CD4-positive, alpha-beta T cell (primary cell): Measurements from ENCODE around the gene CARM1. TPM values are rescaled to one million over a fixed set of nuclear protein-coding genes. Genes with fewer than 3 reads are reported as not detected.

Experiments
- ATAC-seq: fragments of 200-7000 bp; cut with Tn5 transposase; one replicate; pipeline ENCODE4 v1.10.0; 2022; ENCODE audit warnings: mild to moderate bottlenecking; ENCODE audit not compliant: poor library complexity
- CTCF ChIA-PET: fragments of 350-600 bp; sonication (Branson Sonifier 250); formaldehyde crosslinking; loops from one replicate; lab custom pipeline; 2021; ENCODE audit warnings: antibody characterized with exemption, inconsistent platforms; lab: Charles Lee
- POLR2A ChIA-PET: fragments of 350-600 bp; sonication (Branson Sonifier 250); formaldehyde crosslinking; loops from one replicate; lab custom pipeline; 2021; ENCODE audit warnings: antibody characterized with exemption, inconsistent platforms; lab: Charles Lee
- DNase-seq, 14 experiments: peaks; one replicate each; pipeline ENCODE4 v3.0.0-alpha.2; 2013 to 2020; ENCODE audit warnings: mixed read lengths in 2 of 14
- H3K27ac ChIP-seq, 2 donors: one replicate each; pipeline versions ENCODE4 v1.5.1 to v1.7.0; 2013; ENCODE audit warnings: low read length in 2 of 2, low read depth in 1 of 2, mild to moderate bottlenecking in 1 of 2
- H3K27me3 ChIP-seq, 2 experiments: 1 replicate in 1 of 2; 2 replicates in 1 of 2; pipeline versions ENCODE4 v1.6.1 to v1.7.0; 2013; ENCODE audit warnings: low read length in 2 of 2, control low read depth in 1 of 2, mild to moderate bottlenecking in 1 of 2, moderate library complexity in 1 of 2; ENCODE audit not compliant: insufficient read depth in 2 of 2, control insufficient read depth in 1 of 2
- H3K36me3 ChIP-seq: one replicate; pipeline ENCODE4 v1.6.1; 2013; ENCODE audit warnings: low read length, control low read depth; ENCODE audit not compliant: insufficient read depth
- H3K4me1 ChIP-seq: one replicate; pipeline ENCODE4 v1.6.1; 2013; ENCODE audit warnings: low read length, control low read depth; ENCODE audit not compliant: insufficient read depth
- H3K4me3 ChIP-seq: one replicate; pipeline ENCODE4 v1.5.1; 2013; ENCODE audit warnings: mild to moderate bottlenecking, low read length, moderate library complexity
- H3K9me3 ChIP-seq, 2 experiments: 1 replicate in 1 of 2; 2 replicates in 1 of 2; pipeline versions ENCODE4 v1.6.1 to v1.7.0; 2013; ENCODE audit warnings: low read length in 2 of 2, mild to moderate bottlenecking in 2 of 2, control low read depth in 1 of 2, moderate library complexity in 1 of 2; ENCODE audit not compliant: control insufficient read depth in 1 of 2, insufficient read depth in 1 of 2
- H3K27ac Mint-ChIP-seq: one replicate; pipeline ENCODE4 v1.8.0; 2020; ENCODE audit warnings: mixed read lengths
- H3K27me3 Mint-ChIP-seq: one replicate; pipeline ENCODE4 v1.8.0; 2021; ENCODE audit warnings: mixed read lengths
- H3K36me3 Mint-ChIP-seq: one replicate; pipeline ENCODE4 v1.8.0; 2021; ENCODE audit warnings: low read depth, mixed read lengths
- H3K4me1 Mint-ChIP-seq: one replicate; pipeline ENCODE4 v1.8.0; 2021; ENCODE audit warnings: low read depth, mixed read lengths
- H3K4me3 Mint-ChIP-seq: one replicate; pipeline ENCODE4 v1.8.0; 2020; ENCODE audit warnings: mild to moderate bottlenecking, mixed read lengths
- H3K9me3 Mint-ChIP-seq: one replicate; pipeline ENCODE4 v1.8.0; 2020; ENCODE audit warnings: mixed read lengths
- intact Hi-C, 2 experiments: fragments of 100-400 bp; cut with DNase I in 1 of 2; cut with micrococcal nuclease in 1 of 2; formaldehyde crosslinking; loops; one replicate each; pipeline versions ENCODE4 v1.15.1 to v1.9.0; 2023 to 2025; cut with DNase I, micrococcal nuclease
- total RNA-seq, 174 experiments: library from RNA in 2 of 174; stranded (reverse) in 2 of 174; gene quantifications; one replicate each; pipeline ENCODE4 v1.2.3 and lab custom pipeline; 2021 to 2026
- TF ChIP-seq, protein P1 (sequence below): fragments of 200-600 bp; IDR thresholded peaks from one replicate; pipeline ENCODE4 v1.8.0; 2022; ENCODE audit warnings: antibody characterized with exemption, mild to moderate bottlenecking

CARM1 gene
- total RNA-seq, 2 experiments from 2014 or later = 17.5 to 18.0 TPM

GRCh38 chr19:10921910-10922637 is 50.7 kb downstream of the CARM1 start:
- DNase-seq = peak in 1 of 14 experiments; percentile 18
- no peaks in the 10 kb centered on the region for H3K27me3 Mint-ChIP-seq

DNA sequence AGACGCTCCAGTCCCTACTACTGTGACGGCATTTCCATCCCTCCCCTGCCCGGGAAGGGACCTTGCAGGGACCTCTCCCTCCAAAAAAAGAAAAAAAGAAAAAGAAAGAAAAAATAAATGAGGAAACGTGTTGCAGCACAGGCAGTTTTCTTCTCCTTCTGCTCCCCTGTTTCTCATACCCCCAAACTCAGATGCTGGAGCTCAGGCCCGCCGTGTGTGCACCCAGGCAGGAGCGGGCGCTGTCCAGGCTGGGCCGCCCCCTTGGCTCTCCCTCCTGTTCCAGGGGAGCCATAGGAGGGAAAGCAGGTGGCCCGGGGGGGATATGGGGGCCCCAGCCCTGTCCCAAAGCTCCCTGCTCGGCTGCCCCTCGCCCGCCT is 51.3 kb downstream of the CARM1 start:
- ChIA-PET POLR2A (no interaction called here), CTCF (no interaction called here)
- DNase-seq (no peak), ATAC-seq (no peak)
- peaks cover 40% of the 10 kb centered on the region for H3K36me3 ChIP-seq
- H3K9me3 Mint-ChIP-seq = no peaks in the 10 kb centered on the region
- no peak overlapping the region for H3K4me3 Mint-ChIP-seq
- TF ChIP-seq, protein P1, sequence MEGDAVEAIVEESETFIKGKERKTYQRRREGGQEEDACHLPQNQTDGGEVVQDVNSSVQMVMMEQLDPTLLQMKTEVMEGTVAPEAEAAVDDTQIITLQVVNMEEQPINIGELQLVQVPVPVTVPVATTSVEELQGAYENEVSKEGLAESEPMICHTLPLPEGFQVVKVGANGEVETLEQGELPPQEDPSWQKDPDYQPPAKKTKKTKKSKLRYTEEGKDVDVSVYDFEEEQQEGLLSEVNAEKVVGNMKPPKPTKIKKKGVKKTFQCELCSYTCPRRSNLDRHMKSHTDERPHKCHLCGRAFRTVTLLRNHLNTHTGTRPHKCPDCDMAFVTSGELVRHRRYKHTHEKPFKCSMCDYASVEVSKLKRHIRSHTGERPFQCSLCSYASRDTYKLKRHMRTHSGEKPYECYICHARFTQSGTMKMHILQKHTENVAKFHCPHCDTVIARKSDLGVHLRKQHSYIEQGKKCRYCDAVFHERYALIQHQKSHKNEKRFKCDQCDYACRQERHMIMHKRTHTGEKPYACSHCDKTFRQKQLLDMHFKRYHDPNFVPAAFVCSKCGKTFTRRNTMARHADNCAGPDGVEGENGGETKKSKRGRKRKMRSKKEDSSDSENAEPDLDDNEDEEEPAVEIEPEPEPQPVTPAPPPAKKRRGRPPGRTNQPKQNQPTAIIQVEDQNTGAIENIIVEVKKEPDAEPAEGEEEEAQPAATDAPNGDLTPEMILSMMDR = no peak
- H3K4me3 ChIP-seq = no peak overlapping the region
- H3K27me3 ChIP-seq = no peaks in the 10 kb centered on the region
- peaks cover 6% of the 10 kb centered on the region for H3K4me1 ChIP-seq
- intact Hi-C loops = loop anchor here (10.0 kb wide), 2 partner anchors 48 to 452 kb away; partner anchors contain the start of genes CARM1 (in 1 of the 2) and SWSAP1 (in 1 of the 2)
- no peaks in the 10 kb centered on the region for H3K27me3 Mint-ChIP-seq
- H3K36me3 Mint-ChIP-seq = peaks cover 42% of the 10 kb centered on the region
- no peaks in the 10 kb centered on the region for H3K9me3 ChIP-seq
- no peak overlapping the region for H3K27ac ChIP-seq
- H3K4me1 Mint-ChIP-seq = peaks cover 6% of the 10 kb centered on the region
- H3K27ac Mint-ChIP-seq = no peak overlapping the region

More at GRCh38 chr19:10921910-10922637, 50.7 kb downstream of the CARM1 start:
- Histone ChIP-seq H3K36me3 (peaks cover 40% of the 10 kb centered on the region), H3K27ac (no peak overlapping the region), H3K27me3 (no peaks in the 10 kb centered on the region), H3K9me3 (no peaks in the 10 kb centered on the region), H3K4me1 (peaks cover under 1% of the 10 kb centered on the region), H3K4me3 (no peak overlapping the region)
- H3K9me3 Mint-ChIP-seq = no peaks in the 10 kb centered on the region
- ChIA-PET CTCF (no interaction called here), POLR2A (no interaction called here)
- no peak overlapping the region for H3K4me3 Mint-ChIP-seq
- no peak for ATAC-seq
- H3K4me1 Mint-ChIP-seq = peaks cover under 1% of the 10 kb centered on the region
- intact Hi-C loops = loop anchor here (10.0 kb wide), 2 partner anchors 47 to 453 kb away; partner anchors contain the start of genes CARM1 (in 1 of the 2) and SWSAP1 (in 1 of the 2)
- TF ChIP-seq, protein P1 = no peak
- peaks cover 42% of the 10 kb centered on the region for H3K36me3 Mint-ChIP-seq
- H3K27ac Mint-ChIP-seq = no peak overlapping the region

DNA sequence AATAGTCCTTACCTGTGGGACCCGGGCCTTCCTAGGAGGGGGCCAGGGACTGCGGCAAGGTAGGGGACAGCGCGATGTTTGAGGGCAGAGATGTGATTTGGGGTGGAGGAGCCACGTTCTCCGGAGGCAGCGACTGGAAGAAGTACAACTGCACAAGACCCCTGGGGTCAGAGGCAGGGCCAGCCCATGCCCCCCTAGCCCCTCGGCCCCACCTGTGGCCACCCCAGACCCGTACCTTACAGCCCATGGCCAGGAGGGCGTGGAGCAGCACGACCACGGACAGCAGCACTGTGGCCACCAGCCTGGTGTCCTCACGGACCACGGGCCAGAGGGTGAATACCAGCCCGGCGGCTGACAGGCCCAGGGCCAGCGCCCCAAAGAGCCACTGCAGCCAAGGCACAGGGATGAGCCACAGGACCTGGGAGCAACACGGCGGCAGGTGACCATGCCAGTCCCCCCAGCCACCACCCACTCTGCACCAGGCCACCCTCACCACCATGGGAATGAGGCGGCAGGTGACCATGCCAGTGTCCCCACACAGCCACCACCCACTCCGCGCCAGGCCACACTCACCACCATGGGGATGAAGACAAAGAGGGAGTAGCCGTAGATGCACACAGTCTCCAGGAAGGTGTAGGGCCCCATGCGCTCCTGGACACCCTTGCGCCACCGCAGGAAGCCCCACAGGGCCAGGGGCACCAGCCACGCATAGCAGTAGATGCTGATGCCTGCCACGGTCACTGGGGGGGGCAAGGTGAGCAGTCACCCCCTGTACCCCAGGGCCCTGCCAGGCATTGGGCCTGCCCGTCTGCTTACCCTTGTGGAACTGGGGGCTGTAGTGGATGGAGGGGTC is 52.1 kb downstream of the CARM1 start:
- CTCF ChIA-PET = no interaction called here

More for the DNA sequence above, 52.1 kb downstream of the CARM1 start:
- no peak overlapping the region for H3K27ac ChIP-seq
- POLR2A ChIA-PET = no interaction called here
- Mint-ChIP-seq H3K4me1 (peaks cover 13% of the 10 kb centered on the region), H3K27ac (no peak overlapping the region), H3K27me3 (no peaks in the 10 kb centered on the region), H3K9me3 (no peaks in the 10 kb centered on the region), H3K4me3 (peak overlapping the region; percentile 20), H3K36me3 (peaks cover 43% of the 10 kb centered on the region)
- peaks cover 13% of the 10 kb centered on the region for H3K4me1 ChIP-seq
- no peaks in the 10 kb centered on the region for H3K27me3 ChIP-seq
- DNase-seq (no peak), ATAC-seq (no peak)
- H3K9me3 ChIP-seq = no peaks in the 10 kb centered on the region
- TF ChIP-seq, protein P1 = no peak
- peaks cover 40% of the 10 kb centered on the region for H3K36me3 ChIP-seq
- intact Hi-C loops = loop anchor here (10.0 kb wide), 2 partner anchors 49 to 451 kb away; partner anchors contain the start of genes CARM1 (in 1 of the 2) and SWSAP1 (in 1 of the 2)
- no peak overlapping the region for H3K4me3 ChIP-seq
